HG03575 (cell line): ENCODE results near the gene RHBDL2.
"Not testable (repeated sequence)": the region's sequence is repeated elsewhere in the genome, so short reads cannot be mapped to it uniquely, and the experiment has no call there.

Experiments used
- ATAC-seq: cut with Tn5 transposase; IDR thresholded peaks from one replicate; pipeline ENCODE4 v1.9.1; 2021; ENCODE audit not compliant: unreplicated experiment, insufficient number of reproducible peaks, low FRiP score; ENCODE audit errors: extremely low read depth

The RHBDL2 gene

DNA sequence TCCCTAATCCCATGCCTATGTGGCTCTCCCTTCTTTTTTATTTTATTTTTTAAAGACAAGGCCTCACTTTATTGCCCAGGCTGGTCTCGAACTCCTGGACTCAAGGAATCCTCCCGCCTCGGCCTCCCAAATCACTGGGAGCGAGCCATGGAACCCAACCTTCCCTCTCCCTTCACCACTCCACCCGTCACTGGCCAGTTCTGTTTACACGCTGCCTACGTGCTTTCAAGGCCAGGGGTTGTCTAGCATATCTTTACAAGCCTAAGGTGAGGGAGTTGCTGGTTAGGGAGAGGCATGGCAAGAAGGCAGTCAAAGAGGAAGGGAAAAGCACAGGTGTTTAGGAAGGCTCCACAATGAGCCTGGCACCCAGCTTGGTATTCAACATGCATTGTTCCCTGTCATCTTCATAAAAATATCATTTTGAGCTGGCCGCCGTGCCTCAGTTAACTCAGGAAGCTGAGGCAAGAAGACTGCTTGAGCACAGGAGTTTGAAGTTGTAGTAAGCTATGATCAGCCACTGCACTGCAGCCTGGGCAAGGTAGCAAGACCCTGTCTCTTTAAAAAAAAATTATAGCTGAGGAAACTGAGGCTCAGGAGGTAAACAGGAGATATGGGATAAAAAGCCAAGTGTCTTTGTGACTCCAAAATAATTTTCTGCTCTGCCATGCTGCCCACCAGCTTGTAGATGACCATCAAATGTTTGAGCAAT, 1.1 kb downstream of the RHBDL2 start:
- no peak for ATAC-seq

DNA sequence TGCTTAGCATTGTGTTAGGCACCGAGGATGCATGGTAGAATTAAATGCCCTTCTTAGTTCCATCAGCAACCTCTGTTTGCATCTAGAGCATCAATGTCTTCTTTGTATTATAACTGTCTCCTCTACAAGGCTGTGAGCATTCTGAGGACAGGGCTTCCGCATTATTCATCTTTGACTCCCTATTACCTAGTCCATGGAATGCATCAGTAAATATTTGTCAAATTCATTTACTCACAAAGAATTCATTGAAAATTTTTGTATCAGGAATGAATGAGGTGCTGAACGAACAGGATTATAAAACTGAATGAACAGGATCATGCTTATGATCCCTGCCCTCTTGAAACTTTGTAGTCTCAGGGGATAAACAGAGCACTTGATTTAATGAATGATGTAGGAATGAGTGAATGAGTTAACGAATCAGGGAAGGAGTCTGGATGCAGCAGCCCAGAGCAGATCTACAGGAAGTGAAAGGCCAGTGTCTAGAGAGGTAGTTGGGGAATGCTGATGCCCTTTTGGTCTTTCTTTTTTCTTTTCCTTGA, 2.8 kb downstream of the RHBDL2 start:
- ATAC-seq = no peak

DNA sequence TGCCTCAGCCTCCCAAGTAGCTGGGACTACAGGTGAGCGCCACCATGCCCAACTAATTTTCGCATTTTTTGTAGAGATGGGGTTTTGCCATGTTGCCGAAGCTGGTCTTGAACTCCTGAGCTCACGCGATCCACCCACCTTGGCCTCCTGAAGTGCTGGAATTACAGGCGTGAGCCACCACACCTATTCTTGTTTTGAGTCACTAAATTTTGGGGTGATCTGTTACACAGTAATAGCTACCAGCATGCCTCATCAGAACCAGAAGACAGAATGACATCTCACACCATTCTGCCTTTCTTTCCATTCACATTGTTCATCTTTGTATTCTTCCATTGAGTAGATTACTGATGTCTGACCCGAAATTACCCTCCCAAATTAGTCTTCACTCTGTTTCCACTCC, 9.1 kb downstream of the RHBDL2 start:
- no peak for ATAC-seq

DNA sequence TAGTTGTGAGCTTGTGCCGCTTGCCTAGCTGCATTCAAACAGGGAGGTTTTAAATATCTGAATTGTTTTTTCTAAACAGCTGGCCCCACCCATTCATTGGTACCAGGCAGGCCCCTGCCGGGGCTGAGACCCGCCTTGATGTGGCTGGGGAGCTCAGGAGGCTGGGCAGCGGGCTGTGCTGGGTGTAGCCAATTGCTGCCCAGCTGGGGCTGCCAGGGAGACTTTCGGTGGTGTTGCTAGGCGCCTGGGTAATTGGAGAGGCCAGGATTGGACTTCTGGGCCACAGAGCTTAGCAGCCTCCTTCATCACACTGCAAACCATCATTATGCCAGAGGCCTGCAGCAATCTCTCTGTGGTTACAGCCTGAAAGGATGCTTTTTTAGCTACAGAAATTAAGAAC, 12.2 kb downstream of the RHBDL2 start:
- no peak for ATAC-seq

DNA sequence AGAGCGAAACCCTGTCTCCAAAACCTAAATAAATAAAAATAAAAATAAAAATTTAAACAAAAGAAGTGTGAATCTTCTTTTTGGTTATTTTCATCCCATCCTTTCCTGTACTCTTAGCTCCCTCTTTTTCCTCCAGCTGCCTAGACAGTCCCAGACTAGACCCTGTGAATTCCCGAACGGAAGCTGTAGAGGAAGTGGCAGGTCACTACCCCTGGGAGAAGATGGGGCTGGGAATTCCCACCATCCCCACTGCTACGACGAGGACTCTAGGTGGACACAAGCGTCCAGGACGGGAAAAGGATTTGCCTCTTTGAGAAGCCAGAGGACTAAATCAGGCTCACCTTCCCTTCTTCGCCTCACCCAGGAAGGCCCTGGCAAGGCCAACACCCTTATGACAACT, 12.6 kb downstream of the RHBDL2 start:
- no peak for ATAC-seq

DNA sequence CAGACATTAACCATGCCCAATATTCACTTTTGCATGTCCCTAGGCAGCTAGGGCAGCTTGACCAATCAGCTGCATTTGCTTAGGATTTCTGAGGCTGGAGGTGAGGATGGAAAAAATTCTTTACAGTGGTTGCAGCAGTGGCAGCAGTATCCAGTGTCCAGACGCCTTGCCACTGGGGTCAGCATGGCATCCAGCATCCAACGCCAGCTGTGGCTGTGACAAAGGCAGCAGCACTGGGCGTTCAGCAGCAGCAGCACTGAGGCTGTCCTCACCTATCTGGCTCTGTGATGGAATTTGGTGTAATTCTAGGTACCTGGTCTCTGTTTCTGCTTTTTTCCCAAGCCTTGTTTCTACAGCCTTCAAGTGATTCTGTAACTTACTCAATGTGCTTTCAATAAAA, 15.5 kb downstream of the RHBDL2 start:
- no peak for ATAC-seq

DNA sequence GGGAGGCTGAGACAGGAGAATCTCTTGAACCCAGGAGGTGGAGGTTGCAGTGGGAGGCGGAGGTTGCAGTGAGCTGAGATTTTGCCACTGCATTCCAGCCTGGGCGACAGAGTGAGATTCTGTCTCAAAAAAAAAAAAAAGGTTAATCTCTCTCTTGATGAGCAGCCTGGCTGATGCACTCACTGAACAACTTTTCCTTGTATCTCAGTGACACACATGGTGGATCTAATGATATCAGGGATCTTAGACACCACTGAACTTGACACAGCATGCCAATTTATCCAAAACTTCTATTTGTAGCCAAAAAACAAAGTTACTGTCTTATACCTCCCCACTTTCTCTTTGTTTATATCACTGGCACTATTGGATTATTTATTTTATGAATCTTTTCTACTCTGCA, 16.2 kb downstream of the RHBDL2 start:
- ATAC-seq = no peak

DNA sequence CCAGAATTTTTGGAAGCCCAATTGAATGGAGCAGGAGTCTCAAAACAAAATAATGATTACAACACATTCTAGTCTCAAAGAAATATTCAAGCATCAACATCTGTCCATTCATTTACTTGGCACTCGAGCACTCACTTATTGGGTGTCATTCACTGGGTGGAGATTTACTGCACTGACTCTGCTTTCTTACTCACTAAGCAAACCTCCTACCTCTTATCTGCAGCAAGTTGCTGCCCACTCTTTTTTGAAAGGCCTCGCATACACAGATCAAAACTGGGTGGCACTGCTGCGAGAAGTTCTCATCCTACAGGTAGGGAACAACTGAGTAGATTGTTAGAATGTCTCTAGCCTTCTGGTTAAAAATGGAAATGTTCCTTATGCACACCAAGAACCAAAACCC, 18.0 kb downstream of the RHBDL2 start:
- ATAC-seq = no peak

DNA sequence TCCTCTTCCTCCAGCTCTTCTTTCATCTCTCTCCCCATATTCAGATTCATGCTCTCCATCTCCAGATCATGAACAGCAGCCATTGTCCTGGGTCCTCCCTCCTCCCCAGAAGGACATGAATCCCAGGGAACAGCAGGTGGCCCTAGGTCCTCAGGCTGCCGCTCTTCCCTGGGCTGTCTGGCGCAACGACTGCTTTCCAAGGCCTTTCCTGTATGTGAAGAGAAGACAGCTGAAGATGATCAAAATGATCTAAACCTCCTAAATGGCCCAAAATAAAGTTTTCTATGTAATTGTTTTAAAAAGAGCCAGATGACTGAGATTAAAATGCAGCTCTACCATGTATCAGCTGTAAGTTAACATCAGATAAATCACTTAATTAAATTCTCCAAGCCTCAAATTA, 22.5 kb downstream of the RHBDL2 start:
- no peak for ATAC-seq

DNA sequence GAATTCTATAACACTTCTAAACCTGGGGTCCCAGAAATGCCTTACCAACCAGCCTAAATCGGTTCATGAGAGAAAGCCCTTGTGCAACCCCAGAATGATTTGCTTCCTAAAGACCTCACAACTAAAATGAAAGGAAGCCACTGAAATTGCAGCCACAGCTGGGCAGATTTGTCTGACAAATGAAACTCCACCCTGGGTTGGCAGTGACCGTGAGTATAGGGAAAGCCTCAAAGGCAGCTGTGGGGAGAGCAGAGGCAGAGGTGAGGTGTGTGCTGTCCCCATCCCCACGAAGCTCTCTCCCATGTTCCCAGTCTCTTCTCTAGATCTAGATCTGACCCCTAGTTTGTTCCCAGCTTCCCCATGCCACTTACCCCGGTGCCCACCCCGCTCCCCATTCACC, 23.1 kb downstream of the RHBDL2 start:
- ATAC-seq = no peak

DNA sequence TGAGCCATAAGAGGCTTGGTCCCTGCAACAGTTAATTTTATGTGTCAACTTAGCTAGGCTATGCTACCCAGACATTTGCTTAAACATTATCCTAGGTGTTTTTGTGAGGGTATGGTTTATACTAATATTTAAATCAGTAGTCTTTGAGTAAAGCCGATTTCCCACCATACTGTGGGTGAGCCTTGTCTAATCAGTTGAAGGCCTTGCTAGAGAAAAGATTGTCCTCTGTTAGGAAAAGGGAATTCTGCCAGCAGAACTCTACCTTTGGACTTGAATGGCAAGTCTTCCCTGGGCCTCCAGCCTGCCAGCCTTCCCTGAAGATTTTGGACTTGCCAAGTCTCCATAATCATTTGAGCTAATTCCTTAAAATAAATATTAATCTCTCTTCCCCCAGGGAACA, 23.9 kb downstream of the RHBDL2 start:
- no peak for ATAC-seq

DNA sequence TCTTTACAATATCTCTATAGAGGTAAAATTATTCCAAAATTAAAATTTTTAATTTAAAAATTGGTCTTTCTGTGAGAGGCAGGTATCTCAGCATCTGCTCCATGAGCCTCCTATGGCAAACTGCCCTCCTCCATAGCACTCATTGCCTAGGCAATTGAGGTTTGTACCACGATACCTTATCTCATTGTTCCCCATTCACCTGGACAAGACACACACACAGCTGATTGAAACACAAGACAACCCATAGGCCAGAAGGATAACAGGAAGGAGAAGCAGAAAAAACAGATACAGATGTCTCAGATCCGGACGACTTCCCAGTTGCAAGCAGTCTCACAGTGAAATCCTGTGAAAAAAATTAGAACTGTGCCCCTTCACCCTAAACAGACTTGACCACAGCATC, 24.3 kb downstream of the RHBDL2 start:
- no peak for ATAC-seq

DNA sequence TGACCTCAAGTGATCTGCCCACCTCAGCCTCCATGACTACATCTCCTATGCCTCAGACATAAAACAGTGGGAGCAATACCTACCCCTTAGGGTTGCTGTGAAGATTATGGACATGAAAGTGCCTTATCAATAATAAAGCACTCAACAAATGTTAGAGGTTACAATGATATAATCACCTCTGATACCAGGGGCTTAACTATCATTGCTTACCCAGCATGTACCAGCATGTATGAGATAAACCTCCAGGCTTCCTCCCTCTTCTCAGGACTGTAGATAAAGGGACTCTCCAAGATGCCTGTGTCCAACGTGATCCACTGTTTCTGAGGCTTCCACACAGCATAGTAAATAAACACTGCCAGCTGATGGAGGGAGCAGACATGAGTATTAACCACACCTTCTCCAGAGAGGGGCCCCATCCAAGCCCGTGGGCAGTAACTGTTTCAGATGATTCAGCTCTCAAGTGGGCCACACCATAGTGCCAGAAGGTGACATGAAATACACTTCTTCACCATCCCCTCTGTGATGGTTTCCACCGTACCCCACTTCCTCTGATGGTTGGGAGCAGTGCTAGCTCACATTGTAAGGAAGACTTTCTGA, 26.2 kb downstream of the RHBDL2 start:
- ATAC-seq = no peak

DNA sequence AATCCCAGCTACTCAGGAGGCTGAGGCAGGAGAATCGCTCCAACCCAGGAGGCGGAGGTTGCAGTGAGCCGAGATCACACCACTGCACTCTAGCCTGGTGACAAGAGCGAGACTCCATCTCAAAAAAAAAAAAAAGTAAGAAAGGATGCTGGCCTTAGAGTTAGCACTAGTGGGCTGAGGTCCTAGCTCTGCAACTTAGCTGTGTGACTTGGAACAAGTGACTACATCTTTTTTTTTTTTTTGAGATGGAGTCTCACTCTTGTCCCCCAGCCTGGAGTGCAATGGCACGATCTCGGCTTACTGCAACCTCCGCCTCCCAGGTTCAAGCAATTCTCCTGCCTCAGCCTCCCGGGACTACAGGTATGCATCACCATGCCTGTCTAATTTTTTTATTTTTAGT, 26.7 kb downstream of the RHBDL2 start:
- ATAC-seq = not testable (repeated sequence)

DNA sequence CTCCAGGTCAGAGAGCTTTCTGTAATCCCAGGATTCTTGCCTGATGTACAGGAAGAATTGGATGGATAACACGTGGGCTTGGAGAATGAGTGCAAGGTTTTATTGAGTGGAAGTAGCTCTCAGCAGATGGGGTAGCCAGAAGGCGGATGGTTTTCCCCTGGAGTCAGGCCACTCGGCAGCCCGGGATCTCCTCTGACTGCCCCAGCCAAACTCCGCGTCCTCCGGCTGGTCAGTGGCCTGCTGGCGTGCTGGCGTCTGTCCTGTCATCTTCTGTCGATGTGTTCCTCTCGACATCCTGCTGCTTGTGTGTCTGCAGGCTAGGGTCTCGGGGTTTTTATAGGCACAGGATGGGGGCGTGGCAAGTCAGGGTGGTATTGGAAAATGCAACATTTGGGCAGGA, 32.8 kb downstream of the RHBDL2 start:
- ATAC-seq = no peak

DNA sequence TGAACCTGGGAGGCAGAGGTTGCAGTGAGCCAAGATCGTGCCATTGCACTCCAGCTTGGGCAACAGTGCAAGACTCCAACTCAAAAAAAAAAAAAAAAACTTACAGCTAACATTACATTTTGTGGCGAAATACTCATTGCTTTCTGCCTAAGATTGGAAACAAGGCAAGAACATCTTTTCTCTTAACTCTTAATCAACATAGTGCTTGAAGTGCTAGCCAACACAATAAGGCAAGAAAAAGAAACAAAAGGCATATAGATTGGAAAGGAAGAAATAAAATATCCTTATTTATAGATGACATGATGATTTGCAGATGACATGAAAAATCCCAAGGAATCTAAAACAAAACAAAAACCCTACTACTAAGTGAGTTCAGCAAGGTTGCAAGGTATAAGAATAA, 35.6 kb downstream of the RHBDL2 start:
- ATAC-seq = no peak

DNA sequence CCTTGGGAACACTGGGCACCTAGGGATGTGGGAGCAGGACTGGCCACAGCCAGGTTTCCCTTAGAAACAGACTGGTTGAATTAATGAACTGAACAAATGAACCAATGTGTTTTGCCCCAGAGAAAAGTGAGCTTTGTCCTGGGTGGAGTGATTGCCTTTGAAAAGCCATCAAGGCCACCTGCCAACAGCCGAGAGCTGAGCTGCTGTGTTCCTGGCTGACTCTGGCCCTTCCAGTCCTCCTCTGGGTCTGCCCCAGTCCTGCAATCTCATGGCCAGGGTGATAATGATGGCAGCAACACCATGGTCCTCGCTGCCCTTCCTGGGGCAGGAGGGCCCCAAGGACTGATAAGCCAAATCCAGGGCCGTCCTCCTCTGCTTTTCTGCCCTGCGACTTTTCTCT, 42.1 kb downstream of the RHBDL2 start:
- no peak for ATAC-seq

DNA sequence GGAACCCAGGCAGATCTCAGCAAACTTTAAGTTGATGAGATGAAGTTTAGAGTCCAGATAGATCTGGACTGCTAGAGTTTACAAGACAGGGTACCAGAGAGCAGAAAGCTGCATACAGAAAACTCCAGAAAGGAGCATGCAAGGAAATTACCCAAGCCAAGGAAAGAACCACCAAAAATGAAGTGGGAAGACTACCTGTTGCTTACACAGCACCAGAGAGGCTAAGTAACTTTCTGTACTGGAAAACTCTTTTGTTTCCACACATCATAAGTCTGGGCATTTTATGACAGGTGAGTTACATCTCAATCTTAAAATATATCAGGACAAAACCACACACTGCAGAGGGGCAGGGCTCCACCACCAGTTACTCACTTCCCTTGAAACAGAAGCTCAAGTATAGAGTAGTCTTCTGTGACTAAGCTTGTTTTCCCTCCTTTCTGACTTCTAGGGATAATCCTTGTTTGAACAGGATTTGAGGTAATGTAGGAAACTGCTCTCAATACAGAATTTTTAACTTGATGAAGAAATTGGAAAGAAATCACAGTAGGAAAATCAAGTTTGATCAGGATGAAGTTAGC, 42.9 kb downstream of the RHBDL2 start:
- ATAC-seq = no peak

DNA sequence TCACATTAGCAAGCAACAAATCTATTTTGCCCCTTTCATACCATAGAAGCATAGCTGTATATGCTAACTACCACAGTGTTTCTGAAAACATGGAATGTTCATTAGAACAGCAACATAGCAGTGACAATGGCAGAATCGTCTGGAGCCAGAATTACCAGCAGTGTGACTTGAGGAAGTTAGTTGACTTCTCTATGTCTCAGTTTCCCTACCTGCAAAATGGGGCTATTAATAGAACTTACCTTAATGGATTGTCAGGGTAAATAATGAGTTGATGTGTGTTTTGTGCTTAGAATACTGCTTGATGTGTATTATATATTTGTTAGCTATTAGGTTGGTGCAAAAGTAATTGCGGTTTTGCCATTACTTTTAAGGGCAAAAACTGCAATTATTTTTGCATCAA, 45.5 kb downstream of the RHBDL2 start:
- ATAC-seq = no peak

DNA sequence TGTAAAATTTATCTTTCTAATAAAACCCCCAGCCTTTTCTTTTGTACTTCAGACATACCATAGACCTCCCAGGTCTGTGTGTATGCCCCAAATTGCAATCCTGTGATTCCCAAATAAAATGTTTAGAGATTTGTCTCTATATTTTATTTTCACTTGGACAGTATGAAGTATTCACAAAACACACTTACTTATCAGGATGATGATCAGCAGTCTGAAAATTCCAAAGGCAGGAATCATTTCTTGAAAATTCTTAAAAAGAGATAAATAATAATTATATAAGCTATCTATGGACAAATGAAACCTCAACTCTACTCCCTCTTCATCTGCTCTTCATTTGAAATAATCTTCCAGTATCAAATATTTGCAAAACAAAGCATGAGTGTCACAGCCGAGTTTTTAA, 48.7 kb downstream of the RHBDL2 start:
- ATAC-seq = no peak
